K562 (cell line): ENCODE measurements around the gene RNASEH1. TPM values are rescaled to one million over a fixed set of nuclear protein-coding genes. Genes with fewer than 3 reads are reported as not detected.

Source experiments
- JUND ChIP-seq, 2 experiments: IDR thresholded peaks; 2 replicates in 1 of 2; 3 replicates in 1 of 2; pipeline ENCODE4 v1.6.1; 2011; ENCODE audit warnings: borderline replicate concordance in 2 of 2, low read depth in 2 of 2, low read length in 2 of 2, improper control_type of control experiment in 1 of 2, missing biosample characterization in 1 of 2, missing genetic modification characterization in 1 of 2, missing genetic modification reagents in 1 of 2
- PHTF2 ChIP-seq: fragments of 250-450 bp; sonication (Bioruptor Pico); IDR thresholded peaks from 2 replicates; pipeline ENCODE4 v1.5.0; 2021; ENCODE audit warnings: mild to moderate bottlenecking
- SP2 ChIP-seq: IDR thresholded peaks from 2 replicates; pipeline ENCODE4 v1.6.1; 2011; ENCODE audit warnings: mild to moderate bottlenecking, low read depth, low read length, moderate library complexity; ENCODE audit not compliant: poor library complexity, severe bottlenecking; ENCODE audit errors: extremely low read depth
- SPI1 ChIP-seq: IDR thresholded peaks from 2 replicates; pipeline ENCODE4 v1.6.1; 2011; ENCODE audit warnings: low read depth, low read length, control low read depth, borderline replicate concordance
- ZNF583 ChIP-seq: fragments of 250-450 bp; sonication (Bioruptor Pico); IDR thresholded peaks from 2 replicates; pipeline ENCODE4 v1.4.0; 2020
- ZNF586 ChIP-seq: fragments of 450-650 bp; formaldehyde crosslinking; conservative IDR thresholded peaks from 2 replicates; pipeline ENCODE4 v1.4.0; 2020; ENCODE audit warnings: mild to moderate bottlenecking, moderate library complexity
- polyA plus RNA-seq, 8 experiments: library from polyadenylated mRNA; depleted of rRNA in 4 of 8; stranded (reverse) in 5 of 8; unstranded in 3 of 8; fragments of >200 nt; fragmentation: Nextera tagmentation in 2 of 8; fragmentation: Illumina TruSeq in 1 of 8; extraction: Ambion mirVana in 2 of 8; extraction: Trizol in 1 of 8; gene quantifications; 2 replicates each; pipeline versions ENCODE4 v1.2.1 to v1.2.3, GENCODE V29; 2011 to 2014; ENCODE audit warnings: inconsistent platforms in 1 of 8, missing spikeins in 1 of 8
- total RNA-seq, 7 experiments: library from RNA; depleted of rRNA in 6 of 7; stranded (reverse); fragments of >200 nt in 6 of 7; fragmentation: Illumina TruSeq in 2 of 7; extraction: Trizol in 2 of 7; gene quantifications; 2 replicates each; pipeline versions ENCODE4 v1.2.1 to v1.2.3, GENCODE V29; 2011 to 2021; ENCODE audit warnings: low replicate concordance in 1 of 7
- TF ChIP-seq, protein P1 (sequence below): sonication (generic); formaldehyde crosslinking; IDR thresholded peaks from 2 replicates; pipeline ENCODE4 v1.8.0; 2023; ENCODE audit warnings: missing genetic modification reagents, mild to moderate bottlenecking, borderline replicate concordance
- TF ChIP-seq, protein P2 (sequence below): fragments of 250-450 bp; sonication (Bioruptor Pico); IDR thresholded peaks from 2 replicates; pipeline ENCODE4 v1.5.0; 2020; ENCODE audit warnings: mild to moderate bottlenecking
- TF ChIP-seq, protein P3 (sequence below): sonication (generic); IDR thresholded peaks from 2 replicates; pipeline ENCODE4 v1.6.1; 2016
- TF ChIP-seq, protein P4 (sequence below): fragments of 250-450 bp; sonication (Bioruptor Pico); IDR thresholded peaks from 2 replicates; pipeline ENCODE4 v1.8.0; 2021; ENCODE audit warnings: mild to moderate bottlenecking, moderate library complexity
- TF ChIP-seq, protein P5 (sequence below): fragments of 250-450 bp; sonication (Bioruptor Pico); IDR thresholded peaks from 2 replicates; pipeline ENCODE4 v1.8.0; 2022; ENCODE audit warnings: inconsistent platforms
- TF ChIP-seq, protein P6 (sequence below): conservative IDR thresholded peaks from 2 replicates; pipeline ENCODE4 v1.6.1; 2011; ENCODE audit warnings: low read depth, mild to moderate bottlenecking, low read length; ENCODE audit not compliant: control insufficient read depth

Gene RNASEH1
- total and polyA plus RNA-seq, 9 of the 15 experiments (the other 6 are each of a cell fraction or from before 2014, with no cell fraction given): 25.7 to 47.5 (median 42.8) TPM

DNA sequence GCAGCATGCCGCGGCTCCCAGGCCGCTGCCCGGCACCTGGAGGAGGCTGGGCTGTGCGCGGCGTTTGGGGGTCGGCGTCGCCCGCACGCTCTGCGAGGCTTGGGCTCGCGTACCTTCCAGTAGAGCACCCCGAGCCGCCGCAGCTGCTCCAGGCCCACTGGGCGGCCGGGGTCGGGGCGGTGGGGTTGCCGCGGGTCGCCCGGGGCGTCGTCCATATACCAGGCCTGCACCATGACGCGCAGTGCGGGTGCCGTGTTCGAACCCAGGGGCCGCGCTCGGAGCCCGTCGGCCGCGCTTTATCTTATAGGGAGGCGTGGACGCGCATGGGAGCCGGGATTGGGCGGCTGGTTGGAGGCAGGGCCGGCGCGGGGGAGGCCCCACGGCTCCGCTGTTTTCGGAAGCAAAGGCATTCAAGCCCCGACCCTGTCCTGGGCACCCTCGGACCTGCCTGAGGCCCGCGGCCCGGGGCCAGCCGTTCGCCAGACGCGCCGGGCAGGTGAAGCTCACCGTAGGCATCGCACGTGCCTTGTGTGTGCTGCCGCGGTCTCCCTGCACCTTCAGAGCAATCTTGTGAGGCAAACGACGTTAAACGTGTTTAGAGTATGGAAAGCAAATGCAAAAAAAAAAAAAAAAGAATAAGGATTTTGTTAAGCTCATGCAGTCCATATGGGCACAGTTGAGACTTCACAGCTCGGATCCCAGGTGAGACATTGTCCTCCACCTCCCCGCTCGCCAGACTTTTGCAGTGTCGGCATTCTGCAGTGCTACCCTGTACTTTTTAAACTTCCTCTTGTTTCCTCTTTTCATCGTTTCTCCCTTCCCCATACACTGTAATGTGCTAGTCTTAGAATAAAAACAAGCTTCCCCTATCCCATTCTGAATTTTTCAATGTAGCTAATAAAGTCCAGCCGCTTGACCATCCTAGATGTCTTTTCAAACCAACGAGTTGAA is 38.6 kb downstream of the RNASEH1 start, which contains the start of gene ADI1 (continued):
- TF ChIP-seq, protein P1, sequence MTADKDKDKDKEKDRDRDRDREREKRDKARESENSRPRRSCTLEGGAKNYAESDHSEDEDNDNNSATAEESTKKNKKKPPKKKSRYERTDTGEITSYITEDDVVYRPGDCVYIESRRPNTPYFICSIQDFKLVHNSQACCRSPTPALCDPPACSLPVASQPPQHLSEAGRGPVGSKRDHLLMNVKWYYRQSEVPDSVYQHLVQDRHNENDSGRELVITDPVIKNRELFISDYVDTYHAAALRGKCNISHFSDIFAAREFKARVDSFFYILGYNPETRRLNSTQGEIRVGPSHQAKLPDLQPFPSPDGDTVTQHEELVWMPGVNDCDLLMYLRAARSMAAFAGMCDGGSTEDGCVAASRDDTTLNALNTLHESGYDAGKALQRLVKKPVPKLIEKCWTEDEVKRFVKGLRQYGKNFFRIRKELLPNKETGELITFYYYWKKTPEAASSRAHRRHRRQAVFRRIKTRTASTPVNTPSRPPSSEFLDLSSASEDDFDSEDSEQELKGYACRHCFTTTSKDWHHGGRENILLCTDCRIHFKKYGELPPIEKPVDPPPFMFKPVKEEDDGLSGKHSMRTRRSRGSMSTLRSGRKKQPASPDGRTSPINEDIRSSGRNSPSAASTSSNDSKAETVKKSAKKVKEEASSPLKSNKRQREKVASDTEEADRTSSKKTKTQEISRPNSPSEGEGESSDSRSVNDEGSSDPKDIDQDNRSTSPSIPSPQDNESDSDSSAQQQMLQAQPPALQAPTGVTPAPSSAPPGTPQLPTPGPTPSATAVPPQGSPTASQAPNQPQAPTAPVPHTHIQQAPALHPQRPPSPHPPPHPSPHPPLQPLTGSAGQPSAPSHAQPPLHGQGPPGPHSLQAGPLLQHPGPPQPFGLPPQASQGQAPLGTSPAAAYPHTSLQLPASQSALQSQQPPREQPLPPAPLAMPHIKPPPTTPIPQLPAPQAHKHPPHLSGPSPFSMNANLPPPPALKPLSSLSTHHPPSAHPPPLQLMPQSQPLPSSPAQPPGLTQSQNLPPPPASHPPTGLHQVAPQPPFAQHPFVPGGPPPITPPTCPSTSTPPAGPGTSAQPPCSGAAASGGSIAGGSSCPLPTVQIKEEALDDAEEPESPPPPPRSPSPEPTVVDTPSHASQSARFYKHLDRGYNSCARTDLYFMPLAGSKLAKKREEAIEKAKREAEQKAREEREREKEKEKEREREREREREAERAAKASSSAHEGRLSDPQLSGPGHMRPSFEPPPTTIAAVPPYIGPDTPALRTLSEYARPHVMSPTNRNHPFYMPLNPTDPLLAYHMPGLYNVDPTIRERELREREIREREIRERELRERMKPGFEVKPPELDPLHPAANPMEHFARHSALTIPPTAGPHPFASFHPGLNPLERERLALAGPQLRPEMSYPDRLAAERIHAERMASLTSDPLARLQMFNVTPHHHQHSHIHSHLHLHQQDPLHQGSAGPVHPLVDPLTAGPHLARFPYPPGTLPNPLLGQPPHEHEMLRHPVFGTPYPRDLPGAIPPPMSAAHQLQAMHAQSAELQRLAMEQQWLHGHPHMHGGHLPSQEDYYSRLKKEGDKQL (CRISPR knock-in tag): no peak
- TF ChIP-seq, protein P2, sequence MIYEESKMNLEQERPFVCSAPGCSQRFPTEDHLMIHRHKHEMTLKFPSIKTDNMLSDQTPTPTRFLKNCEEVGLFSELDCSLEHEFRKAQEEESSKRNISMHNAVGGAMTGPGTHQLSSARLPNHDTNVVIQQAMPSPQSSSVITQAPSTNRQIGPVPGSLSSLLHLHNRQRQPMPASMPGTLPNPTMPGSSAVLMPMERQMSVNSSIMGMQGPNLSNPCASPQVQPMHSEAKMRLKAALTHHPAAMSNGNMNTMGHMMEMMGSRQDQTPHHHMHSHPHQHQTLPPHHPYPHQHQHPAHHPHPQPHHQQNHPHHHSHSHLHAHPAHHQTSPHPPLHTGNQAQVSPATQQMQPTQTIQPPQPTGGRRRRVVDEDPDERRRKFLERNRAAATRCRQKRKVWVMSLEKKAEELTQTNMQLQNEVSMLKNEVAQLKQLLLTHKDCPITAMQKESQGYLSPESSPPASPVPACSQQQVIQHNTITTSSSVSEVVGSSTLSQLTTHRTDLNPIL (CRISPR knock-in tag): no peak
- TF ChIP-seq, protein P3, sequence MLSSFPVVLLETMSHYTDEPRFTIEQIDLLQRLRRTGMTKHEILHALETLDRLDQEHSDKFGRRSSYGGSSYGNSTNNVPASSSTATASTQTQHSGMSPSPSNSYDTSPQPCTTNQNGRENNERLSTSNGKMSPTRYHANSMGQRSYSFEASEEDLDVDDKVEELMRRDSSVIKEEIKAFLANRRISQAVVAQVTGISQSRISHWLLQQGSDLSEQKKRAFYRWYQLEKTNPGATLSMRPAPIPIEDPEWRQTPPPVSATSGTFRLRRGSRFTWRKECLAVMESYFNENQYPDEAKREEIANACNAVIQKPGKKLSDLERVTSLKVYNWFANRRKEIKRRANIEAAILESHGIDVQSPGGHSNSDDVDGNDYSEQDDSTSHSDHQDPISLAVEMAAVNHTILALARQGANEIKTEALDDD: no peak
- TF ChIP-seq ZNF583 (CRISPR knock-in tag) (no peak), PHTF2 (CRISPR knock-in tag) (no peak), SPI1 (no peak), ZNF586 (peak; percentile 51; the same call in 1 of the 2 replicates), JUND (IDR thresholded peaks at IDR 0.05; ENCODE audit: borderline replicate concordance, low read depth, low read length) (no peak), JUND (tag; IDR thresholded peaks at IDR 0.05; ENCODE audit: borderline replicate concordance, low read depth, low read length) (no peak; the same call in 2 of the 3 replicates), SP2 (no peak)
- TF ChIP-seq, protein P4, sequence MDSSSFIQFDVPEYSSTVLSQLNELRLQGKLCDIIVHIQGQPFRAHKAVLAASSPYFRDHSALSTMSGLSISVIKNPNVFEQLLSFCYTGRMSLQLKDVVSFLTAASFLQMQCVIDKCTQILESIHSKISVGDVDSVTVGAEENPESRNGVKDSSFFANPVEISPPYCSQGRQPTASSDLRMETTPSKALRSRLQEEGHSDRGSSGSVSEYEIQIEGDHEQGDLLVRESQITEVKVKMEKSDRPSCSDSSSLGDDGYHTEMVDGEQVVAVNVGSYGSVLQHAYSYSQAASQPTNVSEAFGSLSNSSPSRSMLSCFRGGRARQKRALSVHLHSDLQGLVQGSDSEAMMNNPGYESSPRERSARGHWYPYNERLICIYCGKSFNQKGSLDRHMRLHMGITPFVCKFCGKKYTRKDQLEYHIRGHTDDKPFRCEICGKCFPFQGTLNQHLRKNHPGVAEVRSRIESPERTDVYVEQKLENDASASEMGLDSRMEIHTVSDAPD (CRISPR knock-in tag): no peak
- TF ChIP-seq, protein P5, sequence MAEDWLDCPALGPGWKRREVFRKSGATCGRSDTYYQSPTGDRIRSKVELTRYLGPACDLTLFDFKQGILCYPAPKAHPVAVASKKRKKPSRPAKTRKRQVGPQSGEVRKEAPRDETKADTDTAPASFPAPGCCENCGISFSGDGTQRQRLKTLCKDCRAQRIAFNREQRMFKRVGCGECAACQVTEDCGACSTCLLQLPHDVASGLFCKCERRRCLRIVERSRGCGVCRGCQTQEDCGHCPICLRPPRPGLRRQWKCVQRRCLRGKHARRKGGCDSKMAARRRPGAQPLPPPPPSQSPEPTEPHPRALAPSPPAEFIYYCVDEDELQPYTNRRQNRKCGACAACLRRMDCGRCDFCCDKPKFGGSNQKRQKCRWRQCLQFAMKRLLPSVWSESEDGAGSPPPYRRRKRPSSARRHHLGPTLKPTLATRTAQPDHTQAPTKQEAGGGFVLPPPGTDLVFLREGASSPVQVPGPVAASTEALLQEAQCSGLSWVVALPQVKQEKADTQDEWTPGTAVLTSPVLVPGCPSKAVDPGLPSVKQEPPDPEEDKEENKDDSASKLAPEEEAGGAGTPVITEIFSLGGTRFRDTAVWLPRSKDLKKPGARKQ: no peak
- TF ChIP-seq, protein P6, sequence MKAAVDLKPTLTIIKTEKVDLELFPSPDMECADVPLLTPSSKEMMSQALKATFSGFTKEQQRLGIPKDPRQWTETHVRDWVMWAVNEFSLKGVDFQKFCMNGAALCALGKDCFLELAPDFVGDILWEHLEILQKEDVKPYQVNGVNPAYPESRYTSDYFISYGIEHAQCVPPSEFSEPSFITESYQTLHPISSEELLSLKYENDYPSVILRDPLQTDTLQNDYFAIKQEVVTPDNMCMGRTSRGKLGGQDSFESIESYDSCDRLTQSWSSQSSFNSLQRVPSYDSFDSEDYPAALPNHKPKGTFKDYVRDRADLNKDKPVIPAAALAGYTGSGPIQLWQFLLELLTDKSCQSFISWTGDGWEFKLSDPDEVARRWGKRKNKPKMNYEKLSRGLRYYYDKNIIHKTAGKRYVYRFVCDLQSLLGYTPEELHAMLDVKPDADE: 0 out of 2 replicates have a peak, but pooled peaks have one; percentile 65
